Measurements from ENCODE around the gene ZNF830.

ZNF830 gene

GRCh38 chr17:34974794-34975785 is 13.8 kb downstream of the ZNF830 start:
- Histone ChIP-seq H4K20me1 (ENCODE audit: control insufficient read depth, insufficient read depth, low read depth, low read length) (no peaks in the 10 kb centered on the region), H3K79me2 (ENCODE audit: control insufficient read depth, low read length) (peaks cover 8% of the 10 kb centered on the region), H3K4me1 (ENCODE audit: control insufficient read depth, low read length) (peaks cover 10% of the 10 kb centered on the region), H3K4me2 (ENCODE audit: low read length) (no peak overlapping the region), H3K27me3 (ENCODE audit: control insufficient read depth, low read length) (no peaks in the 10 kb centered on the region), H3K36me3 (ENCODE audit: control insufficient read depth, low read length) (no peaks in the 10 kb centered on the region), H3K9me3 (ENCODE audit: control insufficient read depth, insufficient read depth, low read length) (no peaks in the 10 kb centered on the region), H3F3A (ENCODE audit: control insufficient read depth, insufficient read depth) (0 out of 2 replicates have a peak, but pooled peaks cover 2% of the 10 kb centered on the region), H3K9me2 (replicated peaks; ENCODE audit: control insufficient read depth, low read length) (no peaks in the 10 kb centered on the region), H3K27ac (ENCODE audit: low read depth, low read length) (no peak overlapping the region), H3K4me3 (ENCODE audit: low read length) (no peak overlapping the region)
- TF ChIP-seq EZH2phosphoT487 (IDR thresholded peaks at IDR 0.05; ENCODE audit: borderline replicate concordance, low read length) = no peak
- TF ChIP-seq, protein P1, sequence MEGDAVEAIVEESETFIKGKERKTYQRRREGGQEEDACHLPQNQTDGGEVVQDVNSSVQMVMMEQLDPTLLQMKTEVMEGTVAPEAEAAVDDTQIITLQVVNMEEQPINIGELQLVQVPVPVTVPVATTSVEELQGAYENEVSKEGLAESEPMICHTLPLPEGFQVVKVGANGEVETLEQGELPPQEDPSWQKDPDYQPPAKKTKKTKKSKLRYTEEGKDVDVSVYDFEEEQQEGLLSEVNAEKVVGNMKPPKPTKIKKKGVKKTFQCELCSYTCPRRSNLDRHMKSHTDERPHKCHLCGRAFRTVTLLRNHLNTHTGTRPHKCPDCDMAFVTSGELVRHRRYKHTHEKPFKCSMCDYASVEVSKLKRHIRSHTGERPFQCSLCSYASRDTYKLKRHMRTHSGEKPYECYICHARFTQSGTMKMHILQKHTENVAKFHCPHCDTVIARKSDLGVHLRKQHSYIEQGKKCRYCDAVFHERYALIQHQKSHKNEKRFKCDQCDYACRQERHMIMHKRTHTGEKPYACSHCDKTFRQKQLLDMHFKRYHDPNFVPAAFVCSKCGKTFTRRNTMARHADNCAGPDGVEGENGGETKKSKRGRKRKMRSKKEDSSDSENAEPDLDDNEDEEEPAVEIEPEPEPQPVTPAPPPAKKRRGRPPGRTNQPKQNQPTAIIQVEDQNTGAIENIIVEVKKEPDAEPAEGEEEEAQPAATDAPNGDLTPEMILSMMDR (IDR thresholded peaks at IDR 0.05; ENCODE audit: low read depth, low read length, poor library complexity, severe bottlenecking) = no peak

DNA sequence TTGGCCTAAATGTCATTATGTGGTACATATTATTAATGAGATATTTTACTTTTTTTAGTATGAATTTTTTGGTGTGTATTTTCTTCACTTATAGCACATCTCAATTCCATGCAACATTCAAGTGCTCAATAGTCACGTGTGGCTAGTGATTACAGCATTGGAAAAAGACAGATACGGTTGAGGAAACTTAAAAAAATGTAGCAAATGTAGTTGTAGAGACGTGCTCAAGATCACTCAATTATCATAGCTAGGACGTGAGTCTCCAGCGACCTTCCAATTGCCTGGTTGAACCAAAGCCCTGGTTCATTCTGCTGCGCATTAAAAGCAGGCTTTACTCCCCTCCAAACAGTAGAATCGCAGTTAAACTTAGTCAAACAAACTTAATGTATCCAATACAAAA is 17.8 kb downstream of the ZNF830 start:
- peaks cover 27% of the 10 kb centered on the region for H3K36me3 ChIP-seq (ENCODE audit: control insufficient read depth, low read length)
- 0 out of 2 replicates have a peak, but pooled peaks cover 5% of the 10 kb centered on the region for H3F3A ChIP-seq (ENCODE audit: control insufficient read depth, insufficient read depth)
- no peaks in the 10 kb centered on the region for H4K20me1 ChIP-seq (ENCODE audit: control insufficient read depth, insufficient read depth, low read depth, low read length)
- peaks cover 43% of the 10 kb centered on the region for H3K79me2 ChIP-seq (ENCODE audit: control insufficient read depth, low read length)
- peak overlapping the region; percentile 94 for H3K4me2 ChIP-seq (ENCODE audit: low read length)
- TF ChIP-seq EZH2phosphoT487 (IDR thresholded peaks at IDR 0.05; ENCODE audit: borderline replicate concordance, low read length) = no peak
- TF ChIP-seq, protein P1 (IDR thresholded peaks at IDR 0.05; ENCODE audit: low read depth, low read length, poor library complexity, severe bottlenecking) = no peak
- H3K4me1 ChIP-seq (ENCODE audit: control insufficient read depth, low read length) = peaks cover 29% of the 10 kb centered on the region
- H3K9me2 ChIP-seq (replicated peaks; ENCODE audit: control insufficient read depth, low read length) = no peaks in the 10 kb centered on the region
- no peaks in the 10 kb centered on the region for H3K9me3 ChIP-seq (ENCODE audit: control insufficient read depth, insufficient read depth, low read length)
- no peaks in the 10 kb centered on the region for H3K27me3 ChIP-seq (ENCODE audit: control insufficient read depth, low read length)
- H3K4me3 ChIP-seq (ENCODE audit: low read length) = peak overlapping the region; percentile 74
- H3K27ac ChIP-seq (ENCODE audit: low read depth, low read length) = no peak overlapping the region

DNA sequence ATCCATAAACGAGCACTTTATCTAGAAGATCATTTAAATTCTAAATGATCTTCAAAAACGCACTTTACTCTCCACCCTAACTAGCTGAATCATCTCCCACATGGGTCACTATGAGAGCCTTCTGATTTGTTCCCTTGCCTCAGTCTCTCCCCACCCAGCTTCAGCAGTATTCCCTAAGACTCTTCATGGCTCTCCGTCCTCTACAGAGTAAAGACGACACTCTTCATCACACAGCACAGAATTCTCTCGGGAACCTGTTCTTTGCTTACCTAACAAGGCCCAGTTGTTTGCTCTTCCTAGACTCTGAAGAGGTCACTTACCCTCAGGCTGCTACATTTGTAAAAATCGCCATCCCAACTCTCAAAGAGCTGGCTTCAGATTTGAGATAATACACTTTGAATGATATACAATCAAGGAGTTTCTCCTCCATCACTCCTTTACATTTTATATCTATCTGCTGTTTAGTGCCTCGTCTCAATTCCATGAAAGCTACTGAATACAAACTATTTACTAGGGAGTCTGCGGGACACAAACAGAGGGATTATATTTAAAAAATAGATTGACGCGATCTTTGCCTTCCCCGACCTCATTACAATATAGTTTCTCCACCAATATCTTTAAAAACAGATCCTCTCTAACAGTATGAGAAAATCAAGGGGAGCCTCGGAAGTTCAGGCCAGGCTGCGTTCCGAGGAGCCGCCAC is 18.5 kb downstream of the ZNF830 start:
- Histone ChIP-seq H4K20me1 (ENCODE audit: control insufficient read depth, insufficient read depth, low read depth, low read length) (no peaks in the 10 kb centered on the region), H3K4me1 (ENCODE audit: control insufficient read depth, low read length) (peaks cover 31% of the 10 kb centered on the region), H3K27ac (ENCODE audit: low read depth, low read length) (peak overlapping the region; percentile 75), H3K36me3 (ENCODE audit: control insufficient read depth, low read length) (peaks cover 31% of the 10 kb centered on the region), H3K79me2 (ENCODE audit: control insufficient read depth, low read length) (peaks cover 48% of the 10 kb centered on the region), H3K4me2 (ENCODE audit: low read length) (peak overlapping the region; percentile 94), H3K27me3 (ENCODE audit: control insufficient read depth, low read length) (no peaks in the 10 kb centered on the region), H3K9me3 (ENCODE audit: control insufficient read depth, insufficient read depth, low read length) (no peaks in the 10 kb centered on the region), H3K9me2 (replicated peaks; ENCODE audit: control insufficient read depth, low read length) (no peaks in the 10 kb centered on the region), H3K4me3 (ENCODE audit: low read length) (peak overlapping the region; percentile 74), H3F3A (ENCODE audit: control insufficient read depth, insufficient read depth) (0 out of 2 replicates have a peak, but pooled peaks cover 5% of the 10 kb centered on the region)
- TF ChIP-seq, protein P1 (IDR thresholded peaks at IDR 0.05; ENCODE audit: low read depth, low read length, poor library complexity, severe bottlenecking) = no peak
- no peak for TF ChIP-seq EZH2phosphoT487 (IDR thresholded peaks at IDR 0.05; ENCODE audit: borderline replicate concordance, low read length)

All from DOHH2 (cell line).